Measurements from ENCODE around the gene PISD.
"Not testable (repeated sequence)": the region's sequence is repeated elsewhere in the genome, so short reads cannot be mapped to it uniquely, and the experiment has no call there.

PISD gene

DNA sequence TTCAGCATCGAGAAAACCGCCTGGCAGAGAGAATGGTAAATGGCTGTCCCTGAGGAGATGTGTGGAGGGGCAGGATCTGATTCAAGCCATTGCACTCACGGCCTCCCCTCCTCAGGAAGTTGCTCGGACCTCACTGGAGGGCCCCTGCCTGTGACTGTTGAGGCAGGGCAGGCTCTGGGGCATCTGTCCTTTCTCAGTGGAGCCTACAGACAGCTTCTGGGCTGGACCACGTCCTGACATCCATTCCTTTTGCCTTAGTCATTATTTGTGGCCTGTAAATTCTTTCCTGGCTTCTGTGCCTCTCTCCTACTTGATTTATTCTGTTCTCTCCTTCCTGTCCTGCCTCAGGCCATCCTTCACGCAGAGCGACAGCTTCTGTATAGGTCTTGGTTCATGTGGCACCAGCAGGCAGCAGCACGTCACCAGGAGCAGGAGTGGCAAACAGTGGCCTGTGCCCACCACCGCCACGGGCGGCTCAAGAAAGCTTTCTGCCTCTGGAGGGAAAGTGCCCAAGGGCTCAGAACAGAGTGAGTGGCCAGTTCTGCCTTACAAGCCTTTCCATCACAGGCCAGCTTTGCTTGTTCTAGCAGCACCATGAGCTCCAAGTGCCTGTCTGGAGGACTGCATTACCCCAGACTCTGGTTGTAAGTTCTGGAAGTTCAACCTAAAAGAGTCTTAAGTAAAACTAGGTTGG is 59.6 kb downstream of the PISD start:
- Histone ChIP-seq H3K4ac (ENCODE audit: low read depth in 1 of 2, low read length in 2 of 2) (peak overlapping the region in 1 of 2 experiments; percentile 68), H3K9ac (ENCODE audit: low read length) (no peak overlapping the region), H3K27me3 (ENCODE audit: control insufficient read depth in 1 of 2, insufficient read depth in 1 of 2, low read length in 2 of 2) (no peaks in the 10 kb centered on the region), H2AK5ac (ENCODE audit: low read length, severe bottlenecking) (peak overlapping the region; percentile 4), H2BK12ac (ENCODE audit: low read length in 2 of 2) (peak overlapping the region; percentile 40 to 97), H3K18ac (ENCODE audit: low read depth in 1 of 2, low read length in 2 of 2) (peak overlapping the region; percentile 83 to 88), H3K14ac (ENCODE audit: low read length in 2 of 2) (no peak overlapping the region), H4K8ac (ENCODE audit: low read length) (peak overlapping the region; percentile 4), H3K36me3 (ENCODE audit: control insufficient read depth in 1 of 2, insufficient read depth in 2 of 2, low read depth in 1 of 2, low read length in 2 of 2) (peaks cover 7 to 20% of the 10 kb centered on the region in 2 experiments), H3K4me2 (ENCODE audit: low read length, poor library complexity, severe bottlenecking) (no peak overlapping the region), H3K4me3 (ENCODE audit: insufficient read depth in 1 of 2, low read depth in 1 of 2, low read length in 2 of 2) (no peak overlapping the region), H3K79me1 (replicated peaks; ENCODE audit: low read length, poor library complexity, severe bottlenecking) (no peaks in the 10 kb centered on the region), H3K4me1 (ENCODE audit: control insufficient read depth, insufficient read depth, low read depth, low read length) (peaks cover 27% of the 10 kb centered on the region), H2BK5ac (ENCODE audit: low read depth, low read length, poor library complexity, severe bottlenecking) (peak overlapping the region; percentile 69), H2BK120ac (ENCODE audit: low read depth, low read length) (peak overlapping the region; percentile 90), H2AFZ (ENCODE audit: low read depth, low read length) (no peak overlapping the region), H2BK15ac (ENCODE audit: low read depth, poor library complexity, severe bottlenecking) (no peak overlapping the region), H4K91ac (ENCODE audit: low read length) (peak overlapping the region; percentile 95), H3K9me3 (ENCODE audit: control insufficient read depth, low read length) (no peaks in the 10 kb centered on the region), H3K27ac (ENCODE audit: low read length, poor library complexity, severe bottlenecking) (peak overlapping the region; percentile 94), H3K23ac (ENCODE audit: low read length in 2 of 2) (no peak overlapping the region)
- peak; percentile 98 for DNase-seq
- 3% methylated on average over 11 of the region's 11 CpGs for WGBS

DNA sequence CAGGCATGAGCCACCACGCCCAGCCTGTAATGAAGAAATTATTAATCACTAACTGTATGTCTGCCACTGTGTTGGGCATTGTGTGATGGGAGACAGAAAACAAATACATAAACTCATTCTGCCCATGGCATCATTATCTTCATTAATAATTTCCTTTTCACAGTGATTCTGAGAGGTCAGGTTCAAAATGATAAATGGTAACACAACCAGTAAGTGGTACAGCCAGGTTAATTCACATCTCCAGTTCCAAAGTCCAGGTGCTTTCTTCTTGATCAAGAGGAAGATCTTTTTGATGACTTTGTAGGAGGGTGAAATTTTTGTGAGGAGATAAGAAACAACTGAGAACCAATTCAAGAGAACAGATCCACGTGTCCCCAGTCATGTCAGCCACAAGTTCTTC is 66.7 kb downstream of the PISD start:
- Histone ChIP-seq H3K27ac (ENCODE audit: low read length, poor library complexity, severe bottlenecking) (no peak overlapping the region), H3K4me1 (ENCODE audit: control insufficient read depth, insufficient read depth, low read depth, low read length) (peaks cover under 1% of the 10 kb centered on the region), H2BK15ac (ENCODE audit: low read depth, poor library complexity, severe bottlenecking) (no peak overlapping the region), H3K23ac (ENCODE audit: low read length in 2 of 2) (no peak overlapping the region), H2BK120ac (ENCODE audit: low read depth, low read length) (no peak overlapping the region), H3K9ac (ENCODE audit: low read length) (no peak overlapping the region), H2BK5ac (ENCODE audit: low read depth, low read length, poor library complexity, severe bottlenecking) (no peak overlapping the region), H3K4me2 (ENCODE audit: low read length, poor library complexity, severe bottlenecking) (no peak overlapping the region), H3K4ac (ENCODE audit: low read depth in 1 of 2, low read length in 2 of 2) (no peak overlapping the region), H3K79me1 (replicated peaks; ENCODE audit: low read length, poor library complexity, severe bottlenecking) (no peaks in the 10 kb centered on the region), H2BK12ac (ENCODE audit: low read length in 2 of 2) (no peak overlapping the region), H3K18ac (ENCODE audit: low read depth in 1 of 2, low read length in 2 of 2) (no peak overlapping the region), H3K27me3 (ENCODE audit: control insufficient read depth in 1 of 2, insufficient read depth in 1 of 2, low read length in 2 of 2) (no peaks in the 10 kb centered on the region), H4K8ac (ENCODE audit: low read length) (no peak overlapping the region), H3K36me3 (ENCODE audit: control insufficient read depth in 1 of 2, insufficient read depth in 2 of 2, low read depth in 1 of 2, low read length in 2 of 2) (no peaks in the 10 kb centered on the region), H3K14ac (ENCODE audit: low read length in 2 of 2) (no peak overlapping the region), H2AFZ (ENCODE audit: low read depth, low read length) (no peak overlapping the region), H3K4me3 (ENCODE audit: insufficient read depth in 1 of 2, low read depth in 1 of 2, low read length in 2 of 2) (no peak overlapping the region), H4K91ac (ENCODE audit: low read length) (no peak overlapping the region), H3K9me3 (ENCODE audit: control insufficient read depth, low read length) (no peaks in the 10 kb centered on the region), H2AK5ac (ENCODE audit: low read length, severe bottlenecking) (no peak overlapping the region)
- DNase-seq = no peak
- 100% methylated on average over 1 of the region's 2 CpGs for WGBS

DNA sequence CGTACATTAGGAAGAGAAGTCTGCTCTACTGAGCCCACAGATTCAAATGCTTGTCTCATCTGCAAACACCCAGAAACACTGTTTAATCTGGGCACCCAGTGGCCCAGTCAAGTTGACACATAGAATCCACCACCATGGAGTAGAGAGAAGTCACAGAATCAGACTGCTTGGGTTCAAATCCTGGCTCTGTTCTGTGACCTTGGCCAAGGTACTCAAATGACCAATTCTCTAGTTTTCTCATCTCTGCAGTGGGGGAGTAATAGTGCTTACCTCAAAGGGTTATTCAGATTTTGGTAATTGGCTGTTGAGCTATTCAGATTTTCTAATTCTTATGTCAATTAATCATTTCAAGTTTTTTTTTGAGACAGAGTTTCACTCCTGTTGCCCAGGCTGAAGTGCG is 71.9 kb downstream of the PISD start:
- H3K14ac ChIP-seq (ENCODE audit: low read length in 2 of 2); H4K8ac ChIP-seq (ENCODE audit: low read length); H3K9me3 ChIP-seq (ENCODE audit: control insufficient read depth, low read length); H2AK5ac ChIP-seq (ENCODE audit: low read length, severe bottlenecking); H3K4me2 ChIP-seq (ENCODE audit: low read length, poor library complexity, severe bottlenecking); H3K4me1 ChIP-seq (ENCODE audit: control insufficient read depth, insufficient read depth, low read depth, low read length); H3K27me3 ChIP-seq (ENCODE audit: control insufficient read depth in 1 of 2, insufficient read depth in 1 of 2, low read length in 2 of 2); DNase-seq; H2BK120ac ChIP-seq (ENCODE audit: low read depth, low read length); H3K27ac ChIP-seq (ENCODE audit: low read length, poor library complexity, severe bottlenecking); H2BK5ac ChIP-seq (ENCODE audit: low read depth, low read length, poor library complexity, severe bottlenecking); H2BK12ac ChIP-seq (ENCODE audit: low read length in 2 of 2); H3K23ac ChIP-seq (ENCODE audit: low read length in 2 of 2); H3K4ac ChIP-seq (ENCODE audit: low read depth in 1 of 2, low read length in 2 of 2); H2BK15ac ChIP-seq (ENCODE audit: low read depth, poor library complexity, severe bottlenecking); H3K9ac ChIP-seq (ENCODE audit: low read length); H3K18ac ChIP-seq (ENCODE audit: low read depth in 1 of 2, low read length in 2 of 2); H2AFZ ChIP-seq (ENCODE audit: low read depth, low read length); H3K79me1 ChIP-seq (replicated peaks; ENCODE audit: low read length, poor library complexity, severe bottlenecking); H3K4me3 ChIP-seq (ENCODE audit: insufficient read depth in 1 of 2, low read depth in 1 of 2, low read length in 2 of 2); H4K91ac ChIP-seq (ENCODE audit: low read length): not testable (repeated sequence)
- peaks cover 16 to 34% of the 10 kb centered on the region in 2 experiments for H3K36me3 ChIP-seq (ENCODE audit: control insufficient read depth in 1 of 2, insufficient read depth in 2 of 2, low read depth in 1 of 2, low read length in 2 of 2)
- WGBS = no CpG with 5 or more reads among the region's 2 CpGs

DNA sequence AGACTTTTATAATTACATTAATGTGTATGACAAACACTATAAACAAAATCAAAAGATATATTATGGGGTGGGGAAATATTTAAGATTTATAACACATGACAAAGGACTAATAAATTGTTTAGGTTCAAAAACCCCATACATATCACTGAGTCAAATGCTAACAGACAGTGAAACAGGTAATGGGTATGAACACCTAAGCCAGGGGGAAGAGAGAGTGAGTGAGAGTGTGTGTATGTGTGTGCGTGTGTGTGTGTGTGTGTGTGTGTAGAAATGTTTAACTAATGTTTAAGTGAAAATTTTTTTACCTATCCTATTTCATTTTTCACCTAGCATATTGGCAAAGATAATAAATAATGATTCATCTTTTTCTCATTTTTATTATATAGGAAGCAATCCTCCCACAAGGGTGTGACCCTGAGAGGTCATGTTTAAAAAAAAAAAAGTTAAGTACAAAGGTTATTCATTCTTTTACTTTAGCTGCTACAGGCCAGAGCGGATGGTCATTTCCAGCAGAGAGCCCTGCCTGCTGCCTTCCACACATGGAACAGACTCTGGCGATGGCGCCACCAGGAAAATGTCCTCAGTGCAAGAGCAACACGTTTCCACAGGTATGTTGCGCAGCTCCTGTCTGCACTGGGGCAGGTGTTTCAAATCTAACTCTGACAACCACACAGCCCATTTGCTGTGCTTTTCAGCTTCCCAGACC is 72.9 kb downstream of the PISD start:
- H2AK5ac ChIP-seq (ENCODE audit: low read length, severe bottlenecking) = no peak overlapping the region
- H4K8ac ChIP-seq (ENCODE audit: low read length) = no peak overlapping the region
- no peaks in the 10 kb centered on the region for H3K27me3 ChIP-seq (ENCODE audit: control insufficient read depth in 1 of 2, insufficient read depth in 1 of 2, low read length in 2 of 2)
- H2BK12ac ChIP-seq (ENCODE audit: low read length in 2 of 2) = peak overlapping the region in 1 of 2 experiments; percentile 92
- no peaks in the 10 kb centered on the region for H3K79me1 ChIP-seq (replicated peaks; ENCODE audit: low read length, poor library complexity, severe bottlenecking)
- no peak for DNase-seq
- no peak overlapping the region for H2AFZ ChIP-seq (ENCODE audit: low read depth, low read length)
- 89% methylated on average over 5 of the region's 6 CpGs for WGBS
- no peak overlapping the region for H2BK15ac ChIP-seq (ENCODE audit: low read depth, poor library complexity, severe bottlenecking)
- H3K23ac ChIP-seq (ENCODE audit: low read length in 2 of 2) = no peak overlapping the region
- H2BK5ac ChIP-seq (ENCODE audit: low read depth, low read length, poor library complexity, severe bottlenecking) = no peak overlapping the region
- H4K91ac ChIP-seq (ENCODE audit: low read length) = no peak overlapping the region
- H2BK120ac ChIP-seq (ENCODE audit: low read depth, low read length) = no peak overlapping the region
- peaks cover 3% of the 10 kb centered on the region for H3K9me3 ChIP-seq (ENCODE audit: control insufficient read depth, low read length)
- H3K4me2 ChIP-seq (ENCODE audit: low read length, poor library complexity, severe bottlenecking) = no peak overlapping the region
- no peak overlapping the region for H3K4me3 ChIP-seq (ENCODE audit: insufficient read depth in 1 of 2, low read depth in 1 of 2, low read length in 2 of 2)
- no peak overlapping the region for H3K14ac ChIP-seq (ENCODE audit: low read length in 2 of 2)
- no peak overlapping the region for H3K27ac ChIP-seq (ENCODE audit: low read length, poor library complexity, severe bottlenecking)
- H3K36me3 ChIP-seq (ENCODE audit: control insufficient read depth in 1 of 2, insufficient read depth in 2 of 2, low read depth in 1 of 2, low read length in 2 of 2) = peaks cover 16 to 39% of the 10 kb centered on the region in 2 experiments
- H3K18ac ChIP-seq (ENCODE audit: low read depth in 1 of 2, low read length in 2 of 2) = peak overlapping the region in 1 of 2 experiments; percentile 54
- no peak overlapping the region for H3K4ac ChIP-seq (ENCODE audit: low read depth in 1 of 2, low read length in 2 of 2)
- peaks cover 1% of the 10 kb centered on the region for H3K4me1 ChIP-seq (ENCODE audit: control insufficient read depth, insufficient read depth, low read depth, low read length)
- no peak overlapping the region for H3K9ac ChIP-seq (ENCODE audit: low read length)
